Jurkat, Clone E6-1 (cell line): ENCODE results near the gene CPED1.
"Not testable (repeated sequence)": the region's sequence is repeated elsewhere in the genome, so short reads cannot be mapped to it uniquely, and the experiment has no call there.

ENCODE experiments used
- DNase-seq: peaks from one replicate; pipeline ENCODE4 v3.0.0-alpha.2; 2011; ENCODE audit warnings: low read depth, low spot score
- H3K4me3 ChIP-seq: 2 replicates; pipeline ENCODE4 v1.5.1; 2011; ENCODE audit warnings: mild to moderate bottlenecking, low read length, control low read depth, moderate library complexity

The CPED1 gene

GRCh38 chr7:120994512-120995410 lies 6.2 kb downstream of the CPED1 start:
- no peak overlapping the region for H3K4me3 ChIP-seq
- DNase-seq = no peak

- H3K4me3 ChIP-seq = no peak overlapping the region
- no peak for DNase-seq
These were observed 7.1 kb downstream of the CPED1 start for GRCh38 chr7:120995654-120996053.

GRCh38 chr7:120996333-120996987 lies 7.9 kb downstream of the CPED1 start:
- peak; percentile 77 for DNase-seq
- no peak overlapping the region for H3K4me3 ChIP-seq

- no peak overlapping the region for H3K4me3 ChIP-seq
- DNase-seq = no peak
These were observed 8.5 kb downstream of the CPED1 start for GRCh38 chr7:120996988-120997345.

GRCh38 chr7:120997882-120998474 lies 9.5 kb downstream of the CPED1 start:
- peak; percentile 11 for DNase-seq
- H3K4me3 ChIP-seq = no peak overlapping the region

- no peak overlapping the region for H3K4me3 ChIP-seq
- no peak for DNase-seq
These were observed 10.0 kb downstream of the CPED1 start for GRCh38 chr7:120998520-120998919.

- DNase-seq = no peak
- H3K4me3 ChIP-seq = no peak overlapping the region
These were observed 10.6 kb downstream of the CPED1 start for GRCh38 chr7:120998996-120999565.

GRCh38 chr7:121000081-121000983 lies 11.8 kb downstream of the CPED1 start:
- DNase-seq = no peak
- H3K4me3 ChIP-seq = no peak overlapping the region

GRCh38 chr7:121001234-121001906 lies 12.9 kb downstream of the CPED1 start:
- DNase-seq = no peak
- no peak overlapping the region for H3K4me3 ChIP-seq

GRCh38 chr7:121002048-121002756 lies 13.7 kb downstream of the CPED1 start:
- H3K4me3 ChIP-seq = no peak overlapping the region

GRCh38 chr7:121002757-121003200 lies 14.3 kb downstream of the CPED1 start:
- DNase-seq = no peak
- no peak overlapping the region for H3K4me3 ChIP-seq

More at GRCh38 chr7:121002048-121002756, 13.7 kb downstream of the CPED1 start:
- no peak for DNase-seq

- no peak for DNase-seq
- H3K4me3 ChIP-seq = no peak overlapping the region
These were observed 15.6 kb downstream of the CPED1 start for GRCh38 chr7:121003986-121004685.

GRCh38 chr7:121005058-121005457 lies 16.5 kb downstream of the CPED1 start:
- H3K4me3 ChIP-seq, DNase-seq: not testable (repeated sequence)

- H3K4me3 ChIP-seq = no peak overlapping the region
- DNase-seq = no peak
These were observed 17.6 kb downstream of the CPED1 start for GRCh38 chr7:121005996-121006584.

- no peak overlapping the region for H3K4me3 ChIP-seq
- no peak for DNase-seq
These were observed 18.3 kb downstream of the CPED1 start for GRCh38 chr7:121006711-121007315.

- DNase-seq = no peak
- no peak overlapping the region for H3K4me3 ChIP-seq
These were observed 20.3 kb downstream of the CPED1 start for GRCh38 chr7:121008816-121009215.
